ENCODE data around the gene ABL2.

- TF ChIP-seq POLR2A (IDR thresholded peaks at IDR 0.05; ENCODE audit: extremely low read depth, insufficient read length) (no peak), CTCF (IDR thresholded peaks at IDR 0.05; ENCODE audit: low read depth, low read length) (peak; percentile 6), MYC (IDR thresholded peaks at IDR 0.05; ENCODE audit: low read depth, low read length) (no peak)
These were observed 22.2 kb upstream of the ABL2 start for GRCh38 chr1:179251675-179252074.
